Medulla oblongata (tissue), 1 donor: ENCODE measurements around the gene APOBEC3H.

ENCODE experiments used
- DNase-seq: peaks from one replicate; pipeline ENCODE4 v3.0.0-alpha.2; 2015; ENCODE audit errors: extremely low spot score

The APOBEC3H gene

DNA sequence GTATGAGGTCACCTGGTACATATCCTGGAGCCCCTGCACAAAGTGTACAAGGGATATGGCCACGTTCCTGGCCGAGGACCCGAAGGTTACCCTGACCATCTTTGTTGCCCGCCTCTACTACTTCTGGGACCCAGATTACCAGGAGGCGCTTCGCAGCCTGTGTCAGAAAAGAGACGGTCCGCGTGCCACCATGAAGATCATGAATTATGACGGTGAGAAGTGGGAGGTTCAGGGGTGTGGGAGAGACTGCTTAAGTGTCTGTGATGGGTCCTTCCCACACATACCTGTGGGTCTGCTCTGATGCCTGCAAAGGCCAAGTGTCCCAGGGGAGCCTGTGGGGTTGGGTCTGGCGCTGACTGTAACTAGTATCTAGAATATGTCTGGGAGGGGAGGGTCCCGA lies 16.0 kb upstream of the APOBEC3H start:
- no peak for DNase-seq

DNA sequence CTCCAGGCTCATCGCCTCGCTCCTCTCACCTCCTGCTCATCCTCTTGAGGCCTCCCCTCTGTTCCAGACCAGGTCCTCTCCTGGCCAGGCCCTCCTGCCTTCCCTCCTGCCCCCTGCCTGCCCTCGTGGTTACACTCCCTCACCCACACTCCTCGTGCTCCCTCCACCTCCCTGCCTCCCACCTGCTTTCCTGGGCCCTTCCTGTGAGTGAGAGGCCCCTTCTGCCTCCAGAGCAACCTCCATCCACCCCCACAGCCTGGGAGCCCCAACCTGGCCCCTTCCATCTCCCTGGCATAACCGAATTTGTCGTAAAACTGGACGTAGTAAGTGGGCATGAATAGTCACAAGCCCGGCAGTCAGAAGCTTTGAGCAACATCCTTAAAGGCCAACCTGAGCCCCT lies 15.4 kb upstream of the APOBEC3H start:
- no peak for DNase-seq

DNA sequence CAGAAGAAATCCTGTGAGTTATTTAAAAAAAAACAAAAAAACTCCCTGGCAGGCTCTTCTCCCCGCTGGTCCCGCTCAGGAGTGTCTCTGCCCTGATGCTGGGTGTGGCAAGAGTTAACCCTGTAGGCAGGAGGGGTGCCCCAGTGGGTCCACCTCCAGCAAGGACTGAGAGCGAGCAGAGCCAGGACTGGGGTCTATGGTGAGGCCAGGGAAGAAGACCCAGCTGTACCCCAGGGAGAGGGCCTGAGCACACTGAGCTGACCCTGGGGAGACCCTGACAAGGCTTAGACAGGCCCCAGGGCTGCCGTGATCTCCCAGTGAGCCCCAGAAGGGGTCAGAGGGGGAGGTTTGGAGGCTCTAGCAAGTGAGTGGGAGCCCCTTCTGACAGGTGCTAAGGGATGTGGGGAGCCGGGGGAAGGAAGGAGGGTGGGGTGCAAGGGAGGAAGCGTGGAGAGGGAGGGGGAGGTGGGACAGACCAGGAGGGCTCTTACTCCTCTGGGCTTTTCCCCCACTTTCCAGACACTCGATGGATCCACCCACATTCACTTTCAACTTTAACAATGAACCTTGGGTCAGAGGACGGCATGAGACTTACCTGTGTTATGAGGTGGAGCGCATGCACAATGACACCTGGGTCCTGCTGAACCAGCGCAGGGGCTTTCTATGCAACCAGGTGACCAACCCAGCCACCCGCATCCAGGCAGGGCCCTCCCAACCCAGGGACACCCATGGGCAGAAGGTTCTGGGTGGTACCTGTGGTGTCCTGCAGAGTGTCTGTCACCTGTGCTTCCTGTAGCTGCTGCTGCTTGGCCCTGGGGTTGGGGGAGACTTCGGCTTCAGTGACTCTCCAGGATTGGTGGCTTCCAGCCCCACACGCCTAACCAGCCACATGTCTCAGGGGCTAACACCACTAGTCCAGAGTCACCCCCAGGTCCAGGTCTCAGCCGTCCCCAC lies 13.6 kb upstream of the APOBEC3H start:
- DNase-seq: no peak

DNA sequence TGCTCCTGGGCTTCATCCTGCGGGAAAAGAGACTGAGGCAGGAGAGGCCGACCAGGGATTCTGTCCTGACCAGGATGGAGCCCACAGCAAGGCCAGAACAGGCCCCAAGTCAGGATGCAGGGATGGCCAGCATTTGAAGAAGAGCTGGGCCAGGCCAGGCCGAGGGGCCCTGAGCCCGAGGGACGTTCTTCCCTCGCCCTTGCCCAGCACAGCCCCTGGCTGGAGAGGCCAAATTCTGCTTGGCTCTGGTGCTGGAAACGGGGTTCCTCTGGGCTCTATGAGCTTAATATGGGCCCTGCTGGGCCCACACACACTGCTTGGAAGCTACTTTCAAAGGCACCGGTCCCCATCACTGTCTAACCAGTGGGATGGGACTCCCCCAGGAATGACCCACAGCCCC lies 12.4 kb upstream of the APOBEC3H start:
- no peak for DNase-seq

GRCh38 chr22:39087098-39087497 lies 9.9 kb upstream of the APOBEC3H start:
- no peak for DNase-seq

DNA sequence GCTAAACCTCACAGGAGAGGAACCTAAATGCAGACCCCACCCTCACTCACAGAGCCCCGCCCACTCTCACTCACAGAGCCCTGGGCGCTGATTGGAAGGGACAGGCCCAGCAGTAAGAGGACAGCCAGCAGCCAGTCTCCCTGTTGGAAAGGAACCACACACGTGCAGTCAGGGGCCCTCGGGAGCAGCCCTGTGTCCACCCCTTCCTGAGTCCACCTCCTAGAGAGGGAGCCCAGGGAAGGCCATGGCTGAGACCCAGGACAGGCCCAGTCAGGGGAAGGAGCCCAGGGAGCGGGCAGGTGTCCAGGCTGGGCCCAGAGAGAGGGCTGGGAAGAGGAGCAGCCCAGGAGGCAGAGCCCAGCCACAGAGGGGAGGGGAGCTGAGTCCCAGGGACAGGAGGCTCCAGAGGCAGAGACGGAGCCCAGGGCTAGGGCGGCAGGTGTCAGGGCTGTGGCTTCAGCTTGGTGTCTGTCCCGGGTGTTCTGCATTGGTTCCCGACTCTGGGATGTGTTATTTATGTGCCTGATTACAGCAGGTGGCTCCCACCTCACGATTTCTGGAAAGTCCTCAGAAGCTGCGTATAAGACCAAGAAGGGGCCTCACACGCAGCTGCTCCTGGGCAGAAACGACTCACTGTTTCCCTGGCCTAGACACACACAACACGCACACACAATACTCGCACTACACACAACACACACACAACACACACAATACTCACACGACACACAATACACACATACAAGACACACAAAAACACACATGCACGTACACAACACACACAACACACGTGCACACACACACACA lies 9.0 kb upstream of the APOBEC3H start:
- peak; percentile 56 for DNase-seq

GRCh38 chr22:39088685-39089032 lies 8.4 kb upstream of the APOBEC3H start:
- no peak for DNase-seq

GRCh38 chr22:39089928-39090327 lies 7.1 kb upstream of the APOBEC3H start:
- DNase-seq: no peak

DNA sequence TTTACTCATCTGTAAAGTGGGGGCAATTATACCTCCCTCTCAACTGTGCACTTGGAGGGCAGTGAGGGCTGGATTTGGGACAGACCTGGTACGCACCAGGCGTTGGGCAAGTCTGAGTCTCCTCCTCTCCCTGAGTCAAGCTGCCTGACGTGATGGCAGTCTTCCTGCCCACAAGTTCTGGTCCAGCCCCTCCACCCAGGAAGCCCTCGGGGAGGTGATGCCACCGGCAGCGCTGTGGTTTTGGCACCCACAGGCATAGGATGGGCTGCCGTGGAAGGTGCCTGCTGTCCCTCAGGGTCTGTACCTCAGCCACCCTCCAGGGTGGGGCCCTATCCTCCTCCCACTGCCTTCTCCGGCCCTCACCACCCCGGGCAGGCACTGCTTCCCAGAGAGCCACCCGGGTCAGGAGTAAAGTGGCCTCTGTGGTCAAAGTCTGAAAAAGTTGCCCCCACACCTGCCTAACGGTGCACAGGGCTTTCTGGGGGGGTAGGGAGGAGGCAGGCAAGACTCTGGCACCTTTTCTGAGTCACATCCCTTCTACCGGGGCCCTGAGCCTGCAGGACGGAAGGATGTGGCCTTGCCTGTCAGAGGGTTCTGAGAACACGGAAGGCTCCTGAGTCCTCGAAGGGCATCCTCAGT lies 6.5 kb upstream of the APOBEC3H start:
- no peak for DNase-seq

DNA sequence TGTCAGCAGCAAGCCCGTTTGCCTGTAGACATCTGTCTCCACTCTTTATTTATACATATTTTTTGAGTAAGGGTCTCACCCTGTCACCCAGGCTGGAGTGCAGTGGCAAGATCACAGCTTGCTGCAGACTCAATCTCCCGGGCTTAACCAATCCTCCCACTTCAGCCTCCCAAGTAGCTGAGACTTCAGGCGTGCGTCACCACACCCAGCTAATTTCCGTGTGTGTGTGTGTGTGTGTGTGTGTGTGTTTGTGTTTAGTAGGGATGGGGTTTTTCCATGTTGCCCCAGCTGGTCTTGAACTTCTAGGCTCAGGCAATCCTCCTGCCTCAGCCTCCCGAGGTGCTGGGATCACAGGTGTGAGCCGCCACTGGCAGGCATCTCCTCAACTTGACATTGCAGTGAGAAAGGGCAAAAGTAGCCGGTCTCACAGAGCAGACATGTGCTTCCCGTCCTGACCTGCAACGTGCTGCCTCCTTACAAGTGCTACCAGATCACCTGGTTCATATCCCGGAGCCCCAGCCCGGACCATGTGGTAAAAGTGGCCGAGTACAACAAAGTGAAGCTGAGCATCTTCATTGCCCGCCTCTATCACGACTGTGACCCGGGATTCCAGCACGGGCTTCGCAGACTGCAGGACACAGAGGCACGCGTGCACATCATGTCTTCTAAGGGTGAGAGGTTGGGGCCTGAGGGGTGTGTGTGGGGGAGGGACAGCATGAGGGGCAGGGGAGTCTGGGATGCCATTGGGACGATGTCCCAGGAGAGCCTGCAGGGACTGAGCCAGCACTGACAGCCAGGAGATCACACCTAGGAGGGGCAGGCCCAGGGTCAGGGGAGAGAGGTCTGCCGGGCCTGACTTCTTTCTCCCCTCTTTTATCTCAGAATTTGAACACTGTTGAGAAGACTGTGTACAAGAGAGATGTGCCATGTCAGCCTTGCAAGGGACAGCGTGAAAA lies 5.6 kb upstream of the APOBEC3H start:
- DNase-seq: no peak

DNA sequence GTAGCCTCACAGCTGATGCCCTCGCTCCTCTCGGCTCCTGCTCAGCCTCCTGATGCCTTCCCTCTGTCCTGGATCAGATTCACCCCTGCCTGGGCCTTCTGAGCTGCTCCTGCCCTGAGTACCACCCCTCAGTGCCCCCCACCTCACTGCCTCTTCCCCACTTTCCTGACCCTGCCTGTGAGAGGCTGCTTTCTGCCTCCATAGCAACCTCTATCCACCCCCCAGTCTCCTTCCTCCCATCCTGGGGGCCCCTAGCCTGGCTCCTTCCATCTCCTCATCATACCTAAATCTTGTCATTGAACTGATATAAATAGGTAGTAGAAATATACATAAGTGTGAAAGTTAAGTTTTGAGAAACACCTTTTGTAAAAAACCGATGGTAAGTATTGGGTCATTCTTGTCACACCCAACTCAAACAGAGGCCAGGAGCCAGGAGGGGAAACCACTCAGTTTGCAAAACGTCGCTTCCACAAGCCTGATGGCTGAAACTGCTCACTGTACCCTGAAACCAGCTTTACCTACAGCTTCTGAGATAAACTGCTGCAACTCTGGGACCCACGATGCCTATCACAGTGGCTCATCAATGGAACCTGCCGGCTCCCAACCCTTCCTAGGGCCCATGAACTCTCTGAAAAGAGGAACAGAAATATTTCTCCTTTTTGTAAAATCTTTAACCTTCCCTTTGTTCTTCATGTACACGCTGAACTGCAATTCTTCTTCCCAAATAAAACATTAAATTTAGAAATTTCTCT lies 4.8 kb upstream of the APOBEC3H start:
- DNase-seq: no peak

GRCh38 chr22:39094717-39095389 lies 2.2 kb upstream of the APOBEC3H start:
- no peak for DNase-seq

DNA sequence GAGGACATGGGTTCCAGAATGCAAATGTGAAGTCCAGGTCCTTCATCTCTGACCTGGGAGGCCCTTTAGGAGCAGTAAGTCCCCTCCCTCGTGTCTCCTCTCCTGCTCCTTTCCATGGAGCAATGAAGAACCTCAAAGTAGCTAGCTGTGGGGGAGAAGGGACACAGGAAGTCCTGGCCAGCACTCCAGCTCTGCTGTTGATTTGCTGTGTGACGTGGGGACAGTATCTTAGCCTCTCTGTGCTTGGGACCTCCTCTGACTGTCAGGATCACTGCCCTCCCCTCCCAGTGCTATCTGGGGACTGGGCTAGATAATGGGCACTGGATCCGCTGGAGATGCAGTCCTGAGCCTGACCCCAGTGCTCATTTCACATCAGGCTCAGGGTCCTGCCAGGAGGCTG lies 1.1 kb upstream of the APOBEC3H start:
- no peak for DNase-seq

DNA sequence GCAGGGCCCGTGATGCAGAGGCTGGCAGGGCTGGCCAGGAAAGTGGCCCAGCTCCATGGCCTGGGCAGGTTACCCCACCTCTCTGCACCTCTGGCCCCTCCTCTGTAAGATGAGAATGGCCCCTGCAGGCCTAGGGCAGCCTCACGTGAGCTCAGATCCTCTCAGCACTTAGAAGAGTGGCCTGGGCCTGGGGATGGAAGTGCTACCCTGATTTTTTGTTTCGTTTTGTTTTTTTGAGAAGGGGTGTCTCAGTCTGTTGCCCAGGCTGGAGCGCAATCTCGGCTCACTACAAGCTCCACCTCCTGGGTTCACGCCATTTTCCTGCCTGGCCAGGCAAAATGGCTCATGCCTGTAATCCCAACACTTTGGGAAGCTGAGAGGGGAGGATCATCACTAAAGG lies 982 bp downstream of the APOBEC3H start:
- no peak for DNase-seq

- no peak for DNase-seq
Measured at GRCh38 chr22:39098576-39098975, 1.5 kb downstream of the APOBEC3H start.

GRCh38 chr22:39101226-39101625 lies 4.2 kb downstream of the APOBEC3H start:
- DNase-seq: no peak

- no peak for DNase-seq
Measured at GRCh38 chr22:39103431-39103830, 6.4 kb downstream of the APOBEC3H start.

- peak; percentile 62 for DNase-seq
Measured at GRCh38 chr22:39106326-39106725, 9.3 kb downstream of the APOBEC3H start.

- DNase-seq: no peak
Measured at GRCh38 chr22:39108487-39108886, 11.4 kb downstream of the APOBEC3H start.

GRCh38 chr22:39109361-39109760 lies 12.3 kb downstream of the APOBEC3H start:
- no peak for DNase-seq
